ENCODE data around the gene ANAPC15.

DNA sequence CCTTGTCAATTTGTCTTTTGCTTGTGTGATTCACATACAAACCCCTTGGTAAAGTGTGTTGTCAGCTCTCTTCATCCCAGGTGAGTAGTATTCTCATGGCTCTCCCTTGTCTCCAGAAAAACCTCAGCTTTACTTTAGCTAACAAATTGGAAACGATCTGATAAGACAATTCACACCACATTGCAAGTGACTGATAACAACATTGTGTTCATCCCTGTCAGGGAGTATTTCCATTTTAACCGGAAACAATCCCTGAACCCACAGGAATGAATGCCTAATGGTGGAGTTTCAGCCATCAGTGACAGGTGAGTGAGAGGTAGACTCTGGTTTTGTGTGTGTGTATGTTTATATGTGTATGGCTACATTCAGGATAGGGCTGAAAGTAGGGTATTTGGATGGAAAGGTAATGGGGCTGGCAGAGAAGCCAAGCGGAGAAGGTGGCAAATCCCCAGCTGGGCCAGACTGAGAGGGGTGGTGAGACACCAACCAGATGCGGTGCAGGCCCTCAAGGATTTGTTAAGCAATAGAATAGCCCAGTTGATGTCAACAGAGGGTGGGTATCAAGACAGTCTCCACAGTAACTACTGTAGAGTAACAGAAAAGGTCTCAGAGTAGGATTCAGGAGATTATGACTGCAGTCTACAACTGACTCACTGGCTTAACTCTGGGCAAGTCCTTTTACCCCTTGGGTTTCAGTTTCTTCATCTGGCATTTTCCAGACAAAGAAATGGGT, 24.3 kb downstream of the ANAPC15 start:
- no peak for TF ChIP-seq GABPA (IDR thresholded peaks at IDR 0.05; ENCODE audit: low read depth)
- no peak for TF ChIP-seq NRF1 (IDR thresholded peaks at IDR 0.05; ENCODE audit: low read depth, low read length)
- no peak for TF ChIP-seq TAF1 (IDR thresholded peaks at IDR 0.05; ENCODE audit: borderline replicate concordance, low read depth, low read length)
- TF ChIP-seq CTCF (IDR thresholded peaks at IDR 0.05): no peak
- TF ChIP-seq MEF2A (IDR thresholded peaks at IDR 0.05; ENCODE audit: borderline replicate concordance, low read depth): no peak
- no peak for TF ChIP-seq EZH2phosphoT487 (IDR thresholded peaks at IDR 0.05; ENCODE audit: borderline replicate concordance, low read depth)
- no peak for TF ChIP-seq RFX5 (IDR thresholded peaks at IDR 0.05; ENCODE audit: low read length)
- TF ChIP-seq SMC3 (IDR thresholded peaks at IDR 0.05; ENCODE audit: low read depth, low read length): no peak
- no peak for TF ChIP-seq TCF12 (IDR thresholded peaks at IDR 0.05)
- no peak for TF ChIP-seq MAX (IDR thresholded peaks at IDR 0.05; ENCODE audit: low read depth)
- TF ChIP-seq, protein P1, sequence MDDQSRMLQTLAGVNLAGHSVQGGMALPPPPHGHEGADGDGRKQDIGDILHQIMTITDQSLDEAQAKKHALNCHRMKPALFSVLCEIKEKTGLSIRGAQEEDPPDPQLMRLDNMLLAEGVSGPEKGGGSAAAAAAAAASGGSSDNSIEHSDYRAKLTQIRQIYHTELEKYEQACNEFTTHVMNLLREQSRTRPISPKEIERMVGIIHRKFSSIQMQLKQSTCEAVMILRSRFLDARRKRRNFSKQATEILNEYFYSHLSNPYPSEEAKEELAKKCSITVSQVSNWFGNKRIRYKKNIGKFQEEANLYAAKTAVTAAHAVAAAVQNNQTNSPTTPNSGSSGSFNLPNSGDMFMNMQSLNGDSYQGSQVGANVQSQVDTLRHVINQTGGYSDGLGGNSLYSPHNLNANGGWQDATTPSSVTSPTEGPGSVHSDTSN (IDR thresholded peaks at IDR 0.05): no peak
